ENCODE results near the gene LSS. TPM values are rescaled to one million over a fixed set of nuclear protein-coding genes. Genes with fewer than 3 reads are reported as not detected.

The LSS gene
- total RNA-seq, 1 experiment from 2014 or later = 45.7 TPM

DNA sequence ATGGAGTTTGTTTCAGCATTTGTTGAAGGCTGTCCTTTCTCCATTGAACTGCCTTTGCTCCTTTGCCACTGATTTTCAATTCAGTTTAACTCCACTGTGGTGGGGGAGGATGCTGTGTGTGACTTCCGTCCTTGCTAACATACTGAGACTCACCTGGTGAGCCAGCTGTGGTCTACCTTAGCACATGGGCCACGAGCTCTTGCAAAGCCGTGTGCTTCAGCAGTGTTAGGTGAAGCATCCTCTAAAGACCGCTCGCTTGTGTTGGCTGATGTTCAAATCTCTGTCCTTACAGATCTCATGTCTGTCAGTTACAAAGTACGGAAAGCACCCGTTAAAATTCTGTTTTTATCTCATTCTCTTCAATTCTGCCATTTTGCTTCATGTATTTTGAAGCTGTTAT, 40.8 kb downstream of the LSS start:
- Histone ChIP-seq H2AFZ (ENCODE audit: low read length) (no peak overlapping the region), H3K4me3 (ENCODE audit: low read length) (no peak overlapping the region), H3K27me3 (ENCODE audit: low read length) (no peaks in the 10 kb centered on the region), H3K27ac (ENCODE audit: low read length) (peak overlapping the region; percentile 71), H3K4me2 (ENCODE audit: low read length) (peak overlapping the region; percentile 74; the same call in 1 of the 2 replicates), H3K4me1 (ENCODE audit: insufficient read depth, low read length) (peaks cover 39% of the 10 kb centered on the region), H3K36me3 (ENCODE audit: low read depth, low read length) (no peaks in the 10 kb centered on the region), H3K9ac (ENCODE audit: low read length) (no peak overlapping the region), H3K9me3 (ENCODE audit: low read length) (no peaks in the 10 kb centered on the region), H3K79me2 (ENCODE audit: low read length) (peaks cover 4% of the 10 kb centered on the region; the same call in 1 of the 2 replicates), H3K9me2 (replicated peaks; ENCODE audit: low read length) (no peaks in the 10 kb centered on the region), H4K20me1 (ENCODE audit: low read length) (no peaks in the 10 kb centered on the region), H3F3A (ENCODE audit: low read length, unreplicated experiment) (no peaks in the 10 kb centered on the region)
- DNase-seq (no peak), ATAC-seq (no peak)
- BruUV-seq (replicated peaks) = no TSS peak
- no peak for TF ChIP-seq EZH2 (IDR thresholded peaks at IDR 0.05; ENCODE audit: low read length, unreplicated experiment)
- TF ChIP-seq, protein P1, sequence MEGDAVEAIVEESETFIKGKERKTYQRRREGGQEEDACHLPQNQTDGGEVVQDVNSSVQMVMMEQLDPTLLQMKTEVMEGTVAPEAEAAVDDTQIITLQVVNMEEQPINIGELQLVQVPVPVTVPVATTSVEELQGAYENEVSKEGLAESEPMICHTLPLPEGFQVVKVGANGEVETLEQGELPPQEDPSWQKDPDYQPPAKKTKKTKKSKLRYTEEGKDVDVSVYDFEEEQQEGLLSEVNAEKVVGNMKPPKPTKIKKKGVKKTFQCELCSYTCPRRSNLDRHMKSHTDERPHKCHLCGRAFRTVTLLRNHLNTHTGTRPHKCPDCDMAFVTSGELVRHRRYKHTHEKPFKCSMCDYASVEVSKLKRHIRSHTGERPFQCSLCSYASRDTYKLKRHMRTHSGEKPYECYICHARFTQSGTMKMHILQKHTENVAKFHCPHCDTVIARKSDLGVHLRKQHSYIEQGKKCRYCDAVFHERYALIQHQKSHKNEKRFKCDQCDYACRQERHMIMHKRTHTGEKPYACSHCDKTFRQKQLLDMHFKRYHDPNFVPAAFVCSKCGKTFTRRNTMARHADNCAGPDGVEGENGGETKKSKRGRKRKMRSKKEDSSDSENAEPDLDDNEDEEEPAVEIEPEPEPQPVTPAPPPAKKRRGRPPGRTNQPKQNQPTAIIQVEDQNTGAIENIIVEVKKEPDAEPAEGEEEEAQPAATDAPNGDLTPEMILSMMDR (conservative IDR thresholded peaks at IDR 0.05; ENCODE audit: low read depth, low read length) = no peak
- no peak for TF ChIP-seq EZH2phosphoT487 (IDR thresholded peaks at IDR 0.05; ENCODE audit: borderline replicate concordance, low read length)
- POLR2A ChIA-PET (ENCODE audit: unreplicated experiment) = no interaction called here
- CTCF ChIA-PET = no interaction called here
- intact Hi-C loops (cut with micrococcal nuclease) = loop anchor here (1.0 to 2.0 kb wide), 2 partner anchors 26 to 41 kb away; no protein-coding TSS in a partner anchor

DNA sequence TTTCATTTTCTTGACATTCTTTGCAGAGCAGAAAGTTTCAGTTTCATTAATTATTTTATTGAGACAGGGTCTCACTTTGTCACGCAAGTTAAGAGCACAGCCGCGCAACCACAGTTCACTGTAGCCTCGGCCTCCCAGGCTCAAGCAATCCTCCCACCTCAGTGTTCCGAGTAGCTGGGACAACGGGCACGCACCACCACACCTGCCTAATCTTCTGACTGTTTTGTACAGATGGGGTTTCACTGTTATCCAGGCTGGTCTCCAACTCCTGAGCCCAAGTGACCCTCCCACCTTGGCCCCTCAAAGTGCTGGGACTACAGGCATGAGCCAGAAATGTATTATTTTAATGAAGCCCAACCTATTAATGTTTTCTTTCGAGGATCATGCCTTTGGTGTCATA, 41.3 kb downstream of the LSS start:
- H3K27me3 ChIP-seq (ENCODE audit: low read length) = no peaks in the 10 kb centered on the region
- no peak for TF ChIP-seq EZH2phosphoT487 (IDR thresholded peaks at IDR 0.05; ENCODE audit: borderline replicate concordance, low read length)
- TF ChIP-seq EZH2 (IDR thresholded peaks at IDR 0.05; ENCODE audit: low read length, unreplicated experiment) = no peak
- no peaks in the 10 kb centered on the region for H3F3A ChIP-seq (ENCODE audit: low read length, unreplicated experiment)
- H3K36me3 ChIP-seq (ENCODE audit: low read depth, low read length) = no peaks in the 10 kb centered on the region
- no peak overlapping the region for H3K4me2 ChIP-seq (ENCODE audit: low read length)
- CTCF ChIA-PET = no interaction called here
- H3K9ac ChIP-seq (ENCODE audit: low read length) = no peak overlapping the region
- H3K9me3 ChIP-seq (ENCODE audit: low read length) = no peaks in the 10 kb centered on the region
- H3K79me2 ChIP-seq (ENCODE audit: low read length) = peaks cover 4% of the 10 kb centered on the region; the same call in 1 of the 2 replicates
- intact Hi-C loops (cut with micrococcal nuclease) = no loop called here
- DNase-seq (no peak), ATAC-seq (no peak)
- no peak overlapping the region for H2AFZ ChIP-seq (ENCODE audit: low read length)
- H3K4me3 ChIP-seq (ENCODE audit: low read length) = no peak overlapping the region
- H3K4me1 ChIP-seq (ENCODE audit: insufficient read depth, low read length) = peaks cover 39% of the 10 kb centered on the region
- POLR2A ChIA-PET (ENCODE audit: unreplicated experiment) = no interaction called here
- no TSS peak for BruUV-seq (replicated peaks)
- no peak overlapping the region for H3K27ac ChIP-seq (ENCODE audit: low read length)
- H3K9me2 ChIP-seq (replicated peaks; ENCODE audit: low read length) = no peaks in the 10 kb centered on the region
- H4K20me1 ChIP-seq (ENCODE audit: low read length) = no peaks in the 10 kb centered on the region

DNA sequence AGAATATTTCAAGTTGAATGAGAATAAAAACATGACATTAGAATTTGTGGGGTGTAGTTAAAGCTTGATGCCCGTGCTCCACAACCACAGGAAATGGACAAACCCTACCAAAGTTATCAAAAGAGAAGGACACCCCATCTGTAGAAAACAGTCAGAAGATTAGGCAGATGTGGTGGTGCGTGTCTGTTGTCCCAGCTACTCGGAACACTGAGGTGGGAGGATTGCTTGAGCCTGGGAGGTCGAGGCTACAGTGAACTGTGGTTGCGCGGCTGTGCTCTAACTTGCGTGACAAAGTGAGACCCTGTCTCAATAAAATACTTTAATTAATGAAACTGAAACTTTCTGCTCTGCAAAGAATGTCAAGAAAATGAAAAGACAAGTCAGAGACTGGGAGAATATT, 42.9 kb downstream of the LSS start:
- POLR2A ChIA-PET (ENCODE audit: unreplicated experiment) = no interaction called here

More for the DNA sequence above, 42.9 kb downstream of the LSS start:
- peaks cover 4% of the 10 kb centered on the region; the same call in 1 of the 2 replicates for H3K79me2 ChIP-seq (ENCODE audit: low read length)
- no peak overlapping the region for H3K27ac ChIP-seq (ENCODE audit: low read length)
- H4K20me1 ChIP-seq (ENCODE audit: low read length) = no peaks in the 10 kb centered on the region
- H2AFZ ChIP-seq (ENCODE audit: low read length) = peak overlapping the region; percentile 95
- DNase-seq = no peak
- TF ChIP-seq, protein P1 (conservative IDR thresholded peaks at IDR 0.05; ENCODE audit: low read depth, low read length) = no peak
- no peak for TF ChIP-seq EZH2phosphoT487 (IDR thresholded peaks at IDR 0.05; ENCODE audit: borderline replicate concordance, low read length)
- no peak for TF ChIP-seq EZH2 (IDR thresholded peaks at IDR 0.05; ENCODE audit: low read length, unreplicated experiment)
- no peaks in the 10 kb centered on the region for H3K9me2 ChIP-seq (replicated peaks; ENCODE audit: low read length)
- H3K9me3 ChIP-seq (ENCODE audit: low read length) = no peaks in the 10 kb centered on the region
- peaks cover 33% of the 10 kb centered on the region for H3K4me1 ChIP-seq (ENCODE audit: insufficient read depth, low read length)
- no peaks in the 10 kb centered on the region for H3F3A ChIP-seq (ENCODE audit: low read length, unreplicated experiment)
- peak overlapping the region; percentile 96 for H3K4me3 ChIP-seq (ENCODE audit: low read length)
- H3K27me3 ChIP-seq (ENCODE audit: low read length) = no peaks in the 10 kb centered on the region
- intact Hi-C loops (cut with micrococcal nuclease) = loop anchor here (2.0 kb wide), 1 partner anchor 41 kb away; no protein-coding TSS in a partner anchor
- peak overlapping the region; percentile 95 for H3K4me2 ChIP-seq (ENCODE audit: low read length)
- CTCF ChIA-PET = no interaction called here
- no peaks in the 10 kb centered on the region for H3K36me3 ChIP-seq (ENCODE audit: low read depth, low read length)
- BruUV-seq (replicated peaks) = no TSS peak
- no peak for ATAC-seq
- H3K9ac ChIP-seq (ENCODE audit: low read length) = peak overlapping the region; percentile 54; the same call in 1 of the 2 replicates
